ENCODE measurements around the gene POU2F3.

DNA sequence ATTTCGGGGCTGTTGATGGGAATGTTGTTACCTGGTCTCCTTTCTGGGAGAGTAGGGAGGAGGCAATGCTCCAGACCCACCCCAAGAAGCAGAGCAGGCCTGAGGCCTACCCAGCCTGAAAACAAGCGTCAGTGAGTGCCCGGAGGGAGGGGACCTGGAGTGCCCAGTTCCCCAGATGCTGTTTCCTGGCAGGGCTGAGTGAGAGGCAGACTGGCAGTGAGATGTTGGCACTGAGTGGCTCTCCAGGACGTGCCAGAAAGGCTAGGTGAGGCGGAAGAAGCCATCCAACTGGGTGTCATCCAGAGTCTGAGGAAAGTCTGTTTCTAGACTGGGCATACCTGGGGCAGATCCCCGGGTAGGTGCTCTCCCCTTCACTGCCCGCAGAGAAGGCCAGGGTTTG is 1.3 kb downstream of the POU2F3 start:
- no peak for TF ChIP-seq EZH2 (IDR thresholded peaks at IDR 0.05; ENCODE audit: low read length, missing control alignments)
- no peak for TF ChIP-seq CTCF (conservative IDR thresholded peaks at IDR 0.05 in 1 of 2, IDR thresholded peaks at IDR 0.05 in 1 of 2; ENCODE audit: low read depth in 1 of 2, low read length in 2 of 2)
